GM21825 (cell line): ENCODE data around the gene IER5L.
"Not testable (repeated sequence)": the region's sequence is repeated elsewhere in the genome, so short reads cannot be mapped to it uniquely, and the experiment has no call there.

ENCODE experiments used
- ATAC-seq: cut with Tn5 transposase; IDR thresholded peaks from one replicate; pipeline ENCODE4 v1.9.1; 2021; ENCODE audit warnings: mild to moderate bottlenecking, moderate library complexity; ENCODE audit not compliant: unreplicated experiment

Gene IER5L

GRCh38 chr9:129204840-129205239, 26.8 kb upstream of the IER5L start:
- ATAC-seq = no peak

- ATAC-seq = no peak
Observed at GRCh38 chr9:129203556-129203909, 25.5 kb upstream of the IER5L start.

- no peak for ATAC-seq
Observed at GRCh38 chr9:129202613-129203555, 24.8 kb upstream of the IER5L start.

- ATAC-seq = no peak
Observed at GRCh38 chr9:129201866-129202265, 23.8 kb upstream of the IER5L start.

GRCh38 chr9:129201289-129201688, 23.2 kb upstream of the IER5L start:
- no peak for ATAC-seq

GRCh38 chr9:129200255-129200654, 22.2 kb upstream of the IER5L start:
- no peak for ATAC-seq

GRCh38 chr9:129199044-129199435, 21.0 kb upstream of the IER5L start:
- no peak for ATAC-seq

- no peak for ATAC-seq
Observed at GRCh38 chr9:129198319-129199043, 20.4 kb upstream of the IER5L start.

- no peak for ATAC-seq
Observed at GRCh38 chr9:129197978-129198318, 19.9 kb upstream of the IER5L start.

- not testable (repeated sequence) for ATAC-seq
Observed at GRCh38 chr9:129197045-129197444, 19.0 kb upstream of the IER5L start.

GRCh38 chr9:129195606-129196005, 17.5 kb upstream of the IER5L start:
- ATAC-seq = no peak

- ATAC-seq = no peak
Observed at GRCh38 chr9:129194221-129194620, 16.2 kb upstream of the IER5L start.

GRCh38 chr9:129193655-129194054, 15.6 kb upstream of the IER5L start:
- ATAC-seq = no peak

- no peak for ATAC-seq
Observed at GRCh38 chr9:129191234-129191633, 13.2 kb upstream of the IER5L start.

- not testable (repeated sequence) for ATAC-seq
Observed at GRCh38 chr9:129189971-129190370, 11.9 kb upstream of the IER5L start.

GRCh38 chr9:129187042-129187441, 9.0 kb upstream of the IER5L start:
- ATAC-seq = no peak

- ATAC-seq = no peak
Observed at GRCh38 chr9:129185991-129186390, 7.9 kb upstream of the IER5L start.

GRCh38 chr9:129185402-129185801, 7.3 kb upstream of the IER5L start:
- ATAC-seq = no peak

- no peak for ATAC-seq
Observed at GRCh38 chr9:129184596-129185122, 6.6 kb upstream of the IER5L start.

GRCh38 chr9:129184219-129184524, 6.1 kb upstream of the IER5L start:
- ATAC-seq = no peak

- no peak for ATAC-seq
Observed at GRCh38 chr9:129183495-129184218, 5.6 kb upstream of the IER5L start.
